GM18909 (cell line): Measurements from ENCODE around the gene RGS17.
"Not testable (repeated sequence)": the region's sequence is repeated elsewhere in the genome, so short reads cannot be mapped to it uniquely, and the experiment has no call there.

Source experiments
- ATAC-seq: cut with Tn5 transposase; IDR thresholded peaks from one replicate; pipeline ENCODE4 v1.9.1; 2021; ENCODE audit warnings: mild to moderate bottlenecking; ENCODE audit not compliant: unreplicated experiment, poor library complexity

Gene RGS17

GRCh38 chr6:152966168-152966894 lies 164.8 kb downstream of the RGS17 start:
- ATAC-seq, result not testable (repeated sequence)

DNA sequence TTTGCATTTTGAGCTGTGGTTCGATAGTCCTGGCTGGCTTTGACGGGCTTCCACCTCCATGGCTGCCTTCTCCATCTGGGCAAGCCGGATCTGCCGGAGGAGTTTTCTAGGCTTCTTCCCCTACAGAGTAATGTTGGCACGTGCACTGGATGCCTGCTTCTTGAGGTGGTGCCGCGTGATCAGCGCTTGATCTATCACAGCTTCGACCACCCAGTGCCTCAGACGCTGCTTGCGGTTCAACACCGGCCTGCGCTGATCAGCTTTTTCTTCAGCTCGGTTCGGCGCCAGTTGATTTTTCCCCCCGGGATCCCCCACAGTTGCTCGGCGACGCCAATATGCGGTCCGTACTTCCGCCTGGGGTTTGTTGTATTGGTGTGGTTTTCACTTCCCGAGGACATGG lies 171.7 kb downstream of the RGS17 start:
- no peak for ATAC-seq

DNA sequence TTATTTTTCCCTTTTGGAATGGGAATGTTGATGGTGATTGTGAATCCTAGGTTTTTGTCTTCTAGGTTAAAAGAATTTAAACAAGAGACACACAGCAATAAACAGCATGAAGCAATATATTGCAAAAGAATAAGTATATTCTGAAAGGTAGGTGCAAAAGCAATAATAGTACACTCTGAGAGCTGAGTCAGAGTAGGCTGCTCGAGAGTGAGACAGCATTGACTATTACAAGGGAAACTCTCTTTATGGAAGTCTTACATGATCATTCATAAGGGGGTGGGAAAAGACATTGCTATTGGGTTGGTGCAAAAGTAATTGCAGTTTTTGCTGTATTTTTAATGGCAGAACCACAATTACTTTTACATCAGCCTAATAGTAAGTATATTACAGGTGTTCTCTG lies 173.3 kb downstream of the RGS17 start:
- ATAC-seq, result no peak
